ENCODE results near the gene ISL2. TPM values are rescaled to one million over a fixed set of nuclear protein-coding genes. Genes with fewer than 3 reads are reported as not detected.
A peak's percentile ranks its signal among the peaks of the same experiment; 100 is the strongest.

ISL2 gene
- total RNA-seq, 1 donor from 2014 or later: not detected

- ATAC-seq (peak; percentile 20), DNase-seq (ENCODE audit: low spot score) (no peak)
Observed at GRCh38 chr15:76341366-76342057, 4.9 kb downstream of the ISL2 start.

GRCh38 chr15:76342058-76342381, 5.4 kb downstream of the ISL2 start:
- ATAC-seq: peak; percentile 5
- no peak for DNase-seq (ENCODE audit: low spot score)

GRCh38 chr15:76342382-76343201, 6.0 kb downstream of the ISL2 start:
- no peak for ATAC-seq
- no peak for DNase-seq (ENCODE audit: low spot score)

- DNase-seq (ENCODE audit: low spot score): no peak
- ATAC-seq: no peak
Observed at GRCh38 chr15:76343313-76343996, 6.9 kb downstream of the ISL2 start.

GRCh38 chr15:76344893-76345582, 8.5 kb downstream of the ISL2 start:
- DNase-seq (ENCODE audit: low spot score) (no peak), ATAC-seq (no peak)

GRCh38 chr15:76345583-76345879, 9.0 kb downstream of the ISL2 start:
- DNase-seq (ENCODE audit: low spot score) (no peak), ATAC-seq (no peak)

- DNase-seq (ENCODE audit: low spot score) (no peak), ATAC-seq (peak; percentile 72)
Observed at GRCh38 chr15:76345880-76346668, 9.5 kb downstream of the ISL2 start.

- ATAC-seq (peak; percentile 37), DNase-seq (ENCODE audit: low spot score) (no peak)
Observed at GRCh38 chr15:76346669-76347481, 10.3 kb downstream of the ISL2 start.

- DNase-seq (ENCODE audit: low spot score): no peak
- no peak for ATAC-seq
Observed at GRCh38 chr15:76347482-76348055, 11.0 kb downstream of the ISL2 start.

- no peak for DNase-seq (ENCODE audit: low spot score)
- no peak for ATAC-seq
Observed at GRCh38 chr15:76349301-76350070, 12.9 kb downstream of the ISL2 start.

GRCh38 chr15:76353023-76353577, 16.5 kb downstream of the ISL2 start:
- no peak for ATAC-seq

GRCh38 chr15:76353903-76354302, 17.3 kb downstream of the ISL2 start:
- DNase-seq (ENCODE audit: low spot score) (peak; percentile 63), ATAC-seq (peak; percentile 99)

More at GRCh38 chr15:76353023-76353577, 16.5 kb downstream of the ISL2 start:
- no peak for DNase-seq (ENCODE audit: low spot score)

- ATAC-seq (no peak), DNase-seq (ENCODE audit: low spot score) (no peak)
Observed at GRCh38 chr15:76354823-76355440, 18.4 kb downstream of the ISL2 start.

- no peak for DNase-seq (ENCODE audit: low spot score)
- no peak for ATAC-seq
Observed at GRCh38 chr15:76358453-76358852, 21.9 kb downstream of the ISL2 start.

- DNase-seq (ENCODE audit: low spot score) (no peak), ATAC-seq (peak; percentile 49)
Observed at GRCh38 chr15:76359152-76359551, 22.6 kb downstream of the ISL2 start.

GRCh38 chr15:76360416-76360815, 23.8 kb downstream of the ISL2 start:
- no peak for ATAC-seq
- no peak for DNase-seq (ENCODE audit: low spot score)

- DNase-seq (ENCODE audit: low spot score): no peak
- ATAC-seq: no peak
Observed at GRCh38 chr15:76363251-76363650, 26.7 kb downstream of the ISL2 start.

GRCh38 chr15:76366714-76367113, 30.1 kb downstream of the ISL2 start:
- DNase-seq (ENCODE audit: low spot score) (peak; percentile 75), ATAC-seq (peak; percentile 84)

Data from left lobe of liver (tissue), 2 donors.